GM12874 (cell line): ENCODE measurements around the gene MRPL14.

ENCODE experiments used
- CTCF ChIP-seq: IDR thresholded peaks from 2 replicates; pipeline ENCODE4 v1.5.1; 2011; ENCODE audit warnings: low read depth, mild to moderate bottlenecking, control low read depth, low read length, moderate library complexity; ENCODE audit not compliant: insufficient read depth

Gene MRPL14

GRCh38 chr6:44068607-44069296 lies 58.5 kb downstream of the MRPL14 start:
- no peak for TF ChIP-seq CTCF

GRCh38 chr6:44067173-44068139 lies 59.8 kb downstream of the MRPL14 start:
- TF ChIP-seq CTCF: no peak

- no peak for TF ChIP-seq CTCF
Measured at GRCh38 chr6:44066394-44067172, 60.7 kb downstream of the MRPL14 start.

GRCh38 chr6:44065443-44066140 lies 61.7 kb downstream of the MRPL14 start:
- no peak for TF ChIP-seq CTCF

- TF ChIP-seq CTCF: no peak
Measured at GRCh38 chr6:44064948-44065272, 62.3 kb downstream of the MRPL14 start.

- no peak for TF ChIP-seq CTCF
Measured at GRCh38 chr6:44064089-44064947, 62.9 kb downstream of the MRPL14 start.
